Mesothelial cell of epicardium (in vitro differentiated cells): ENCODE measurements around the gene CLEC18A. TPM values are rescaled to one million over a fixed set of nuclear protein-coding genes. Genes with fewer than 3 reads are reported as not detected.

Source experiments
- DNase-seq, 2 experiments: peaks; one replicate each; pipeline ENCODE4 v3.0.0; 2021; ENCODE audit warnings: low spot score in 2 of 2; ENCODE audit not compliant: unreplicated experiment in 2 of 2
- H3K27ac Mint-ChIP-seq: 2 replicates; pipeline ENCODE4 v1.8.0; 2021; ENCODE audit warnings: mixed read lengths
- H3K27me3 Mint-ChIP-seq: 2 replicates; pipeline ENCODE4 v1.8.0; 2021; ENCODE audit warnings: low read depth, mixed read lengths
- H3K36me3 Mint-ChIP-seq: 2 replicates; pipeline ENCODE4 v1.8.0; 2021; ENCODE audit warnings: mixed read lengths
- H3K4me1 Mint-ChIP-seq: 2 replicates; pipeline ENCODE4 v1.8.0; 2021; ENCODE audit warnings: mixed read lengths
- H3K4me3 Mint-ChIP-seq: 2 replicates; pipeline ENCODE4 v1.8.0; 2021; ENCODE audit warnings: mild to moderate bottlenecking, moderate library complexity, mixed read lengths
- H3K9me3 Mint-ChIP-seq: 2 replicates; pipeline ENCODE4 v1.8.0; 2021; ENCODE audit warnings: mixed read lengths
- total RNA-seq: library from RNA; stranded (reverse); gene quantifications from 3 replicates; pipeline ENCODE4 v1.2.1, GENCODE V29; 2021
- TF ChIP-seq, protein P1 (sequence below): fragments of 200-600 bp; sonication (generic); IDR thresholded peaks from one replicate; pipeline ENCODE4 v1.5.0; 2021; ENCODE audit warnings: antibody characterized with exemption; ENCODE audit not compliant: unreplicated experiment

The CLEC18A gene
- total RNA-seq, 1 donor from 2014 or later, result 2.2 TPM

DNA sequence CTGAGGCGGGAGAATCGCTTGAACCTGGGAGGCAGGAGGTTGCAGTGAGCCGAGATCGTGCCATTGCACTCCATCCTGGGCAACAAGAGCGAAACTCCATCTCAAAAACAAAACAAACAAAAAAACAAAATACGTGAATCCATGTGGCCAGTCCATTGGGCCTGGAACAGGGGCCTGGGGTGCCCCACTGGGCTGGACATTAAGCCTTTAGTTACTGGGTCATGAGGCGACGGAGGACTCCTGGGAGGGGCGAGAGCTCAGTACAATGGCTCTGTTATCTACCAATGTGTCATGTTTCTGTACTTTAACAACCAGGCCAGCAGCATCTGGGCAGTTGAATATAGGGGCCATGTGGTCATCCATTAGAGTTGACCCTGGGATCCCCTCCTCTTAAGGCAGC lies 18.9 kb upstream of the CLEC18A start:
- Mint-ChIP-seq H3K4me3 (no peak overlapping the region), H3K36me3 (peaks cover 21% of the 10 kb centered on the region), H3K27ac (no peak overlapping the region), H3K4me1 (no peaks in the 10 kb centered on the region), H3K9me3 (no peaks in the 10 kb centered on the region), H3K27me3 (no peaks in the 10 kb centered on the region)
- no peak for DNase-seq
- TF ChIP-seq, protein P1, sequence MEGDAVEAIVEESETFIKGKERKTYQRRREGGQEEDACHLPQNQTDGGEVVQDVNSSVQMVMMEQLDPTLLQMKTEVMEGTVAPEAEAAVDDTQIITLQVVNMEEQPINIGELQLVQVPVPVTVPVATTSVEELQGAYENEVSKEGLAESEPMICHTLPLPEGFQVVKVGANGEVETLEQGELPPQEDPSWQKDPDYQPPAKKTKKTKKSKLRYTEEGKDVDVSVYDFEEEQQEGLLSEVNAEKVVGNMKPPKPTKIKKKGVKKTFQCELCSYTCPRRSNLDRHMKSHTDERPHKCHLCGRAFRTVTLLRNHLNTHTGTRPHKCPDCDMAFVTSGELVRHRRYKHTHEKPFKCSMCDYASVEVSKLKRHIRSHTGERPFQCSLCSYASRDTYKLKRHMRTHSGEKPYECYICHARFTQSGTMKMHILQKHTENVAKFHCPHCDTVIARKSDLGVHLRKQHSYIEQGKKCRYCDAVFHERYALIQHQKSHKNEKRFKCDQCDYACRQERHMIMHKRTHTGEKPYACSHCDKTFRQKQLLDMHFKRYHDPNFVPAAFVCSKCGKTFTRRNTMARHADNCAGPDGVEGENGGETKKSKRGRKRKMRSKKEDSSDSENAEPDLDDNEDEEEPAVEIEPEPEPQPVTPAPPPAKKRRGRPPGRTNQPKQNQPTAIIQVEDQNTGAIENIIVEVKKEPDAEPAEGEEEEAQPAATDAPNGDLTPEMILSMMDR, result no peak

DNA sequence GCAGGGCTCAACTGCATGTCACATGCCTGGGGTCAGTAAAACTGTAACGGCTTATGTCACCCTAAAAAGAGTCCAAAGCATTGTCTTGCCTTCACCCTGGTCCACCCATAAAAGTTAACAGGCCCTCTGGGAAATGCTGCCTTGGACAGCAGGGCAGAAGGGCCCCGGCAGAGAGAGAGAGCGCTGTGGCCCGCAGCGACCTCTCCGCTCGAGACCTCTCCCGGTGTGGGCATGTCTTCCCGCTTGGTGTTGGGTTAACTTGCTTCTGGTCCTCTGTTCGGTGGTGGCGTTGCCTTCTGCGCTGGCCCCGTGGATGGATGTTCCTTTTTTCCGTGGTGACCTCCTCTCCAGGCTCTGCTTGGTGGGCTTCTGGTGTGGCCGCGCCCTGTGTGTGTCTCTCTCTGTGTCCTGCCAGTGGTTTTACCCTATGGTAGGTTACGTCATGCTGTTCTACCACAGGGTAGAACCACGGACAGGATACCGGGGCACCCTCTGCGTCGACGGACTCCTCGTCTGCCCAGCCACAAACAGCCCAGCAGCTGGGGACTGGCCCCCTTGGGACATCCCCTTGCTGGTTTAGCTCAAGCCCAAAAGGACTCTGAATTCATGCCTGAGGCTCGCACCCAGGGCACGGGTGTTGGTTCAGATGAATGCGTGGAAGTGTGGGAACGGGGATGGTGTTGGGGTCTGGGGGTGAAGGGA lies 18.3 kb upstream of the CLEC18A start:
- TF ChIP-seq, protein P1, result no peak
- Mint-ChIP-seq H3K27me3 (no peaks in the 10 kb centered on the region), H3K27ac (no peak overlapping the region), H3K4me3 (no peak overlapping the region), H3K36me3 (peaks cover 26% of the 10 kb centered on the region), H3K9me3 (no peaks in the 10 kb centered on the region), H3K4me1 (no peaks in the 10 kb centered on the region)
- no peak for DNase-seq

DNA sequence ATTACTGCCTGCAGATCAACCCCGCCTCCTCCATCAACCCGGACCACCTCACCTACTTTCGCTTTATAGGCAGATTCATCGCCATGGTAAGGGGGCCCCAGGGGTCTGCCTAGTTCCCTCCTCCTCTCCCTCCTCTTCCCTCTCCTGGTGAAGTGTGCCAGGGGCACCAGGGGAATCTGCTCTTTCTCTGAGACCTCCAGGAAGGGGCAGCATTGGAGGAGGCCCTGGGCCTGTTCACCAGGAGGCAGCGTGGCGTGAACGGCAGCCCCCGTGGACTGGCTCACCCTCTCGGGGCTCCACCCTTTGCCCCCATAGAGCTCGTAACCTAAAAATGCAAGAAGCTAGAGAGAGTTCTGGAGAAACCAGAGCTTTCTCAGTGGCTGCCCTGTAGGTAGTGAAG lies 17.1 kb upstream of the CLEC18A start:
- no peaks in the 10 kb centered on the region for H3K27me3 Mint-ChIP-seq
- H3K9me3 Mint-ChIP-seq, result no peaks in the 10 kb centered on the region
- peaks cover 28% of the 10 kb centered on the region for H3K36me3 Mint-ChIP-seq
- no peaks in the 10 kb centered on the region for H3K4me1 Mint-ChIP-seq
- no peak overlapping the region for H3K4me3 Mint-ChIP-seq
- no peak overlapping the region for H3K27ac Mint-ChIP-seq
- DNase-seq, result no peak
- TF ChIP-seq, protein P1, result no peak

DNA sequence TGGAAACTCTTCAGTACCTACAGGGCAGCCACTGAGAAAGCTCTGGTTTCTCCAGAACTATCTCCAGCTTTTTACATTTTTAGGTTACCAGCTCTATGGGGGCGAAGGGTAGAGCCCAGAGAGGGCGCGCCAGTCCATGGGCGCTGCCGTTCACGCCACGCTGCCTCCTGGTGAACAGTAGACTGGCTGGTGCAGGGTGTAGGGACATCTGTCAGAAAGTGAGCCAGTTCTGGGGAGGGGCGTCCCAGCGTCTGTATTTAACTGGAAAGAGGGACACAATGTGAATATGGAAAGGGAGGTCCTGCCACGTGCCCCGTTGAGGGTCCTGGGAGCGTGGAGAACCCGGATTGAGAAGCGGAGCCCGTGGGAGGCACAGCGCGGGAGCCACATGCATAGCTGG lies 16.4 kb upstream of the CLEC18A start:
- Mint-ChIP-seq H3K4me3 (no peak overlapping the region), H3K4me1 (no peaks in the 10 kb centered on the region), H3K27ac (no peak overlapping the region), H3K9me3 (no peaks in the 10 kb centered on the region), H3K27me3 (no peaks in the 10 kb centered on the region), H3K36me3 (peaks cover 28% of the 10 kb centered on the region)
- TF ChIP-seq, protein P1, result no peak
- no peak for DNase-seq

DNA sequence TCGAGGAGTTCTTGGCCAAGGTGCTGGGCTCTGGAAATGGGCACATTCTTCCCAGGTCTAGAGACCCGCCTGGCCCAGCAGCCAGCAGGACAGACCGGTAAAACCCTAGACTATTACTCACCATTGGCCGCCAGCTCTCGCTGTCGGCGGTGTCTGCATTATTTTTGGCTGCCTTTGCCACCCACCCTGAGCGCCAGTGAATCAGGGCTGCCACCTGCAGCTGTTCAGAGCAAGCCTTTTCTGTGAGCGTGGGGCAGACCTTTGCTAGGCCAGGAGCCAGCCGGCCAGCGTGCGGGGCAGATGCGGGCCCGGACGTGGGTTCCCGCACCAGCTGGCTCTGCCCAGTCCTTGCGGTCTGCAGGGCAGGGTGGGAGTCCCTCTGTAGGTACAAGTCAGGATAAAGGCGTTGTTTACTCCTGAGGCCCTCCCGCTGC lies 15.8 kb upstream of the CLEC18A start:
- Mint-ChIP-seq H3K4me1 (no peaks in the 10 kb centered on the region), H3K36me3 (peaks cover 28% of the 10 kb centered on the region), H3K9me3 (no peaks in the 10 kb centered on the region), H3K27ac (no peak overlapping the region), H3K4me3 (no peak overlapping the region), H3K27me3 (no peaks in the 10 kb centered on the region)
- DNase-seq, result no peak
- TF ChIP-seq, protein P1, result no peak

DNA sequence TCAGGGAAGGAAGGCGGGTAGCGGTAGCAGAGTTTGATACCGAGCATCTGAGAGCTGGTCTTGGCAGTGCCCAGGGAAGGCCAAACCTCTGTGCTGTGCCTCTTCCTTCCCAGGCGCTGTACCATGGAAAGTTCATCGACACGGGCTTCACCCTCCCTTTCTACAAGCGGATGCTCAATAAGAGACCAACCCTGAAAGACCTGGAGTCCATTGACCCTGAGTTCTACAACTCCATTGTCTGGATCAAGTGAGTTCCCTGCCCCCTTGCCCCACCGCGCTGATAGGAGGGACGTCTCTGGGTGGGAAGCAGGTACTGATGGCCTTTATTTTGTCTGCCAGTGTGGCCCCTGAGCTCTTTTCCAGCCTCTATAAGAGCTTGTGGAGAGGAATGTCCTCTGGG lies 15.4 kb upstream of the CLEC18A start:
- H3K4me3 Mint-ChIP-seq, result no peak overlapping the region
- H3K27me3 Mint-ChIP-seq, result no peaks in the 10 kb centered on the region
- no peaks in the 10 kb centered on the region for H3K9me3 Mint-ChIP-seq
- no peak for DNase-seq
- TF ChIP-seq, protein P1, result no peak
- H3K4me1 Mint-ChIP-seq, result no peaks in the 10 kb centered on the region
- H3K27ac Mint-ChIP-seq, result no peak overlapping the region
- peaks cover 28% of the 10 kb centered on the region for H3K36me3 Mint-ChIP-seq
